SU-DHL-6 (cell line): ENCODE measurements around the gene RASAL1.

Experiments
- H2AFZ ChIP-seq: fragments of 200-600 bp; sonication (generic); 2 replicates; pipeline ENCODE4 v1.6.1; 2014; ENCODE audit warnings: low read depth, mild to moderate bottlenecking, moderate library complexity, mixed read lengths, antibody characterized with exemption, low read length; ENCODE audit not compliant: severe bottlenecking
- H3F3A ChIP-seq: fragments of 200-600 bp; shearing (Covaris generic); 2 replicates; pipeline ENCODE4 v1.6.0; 2016; ENCODE audit warnings: antibody characterized with exemption, mild to moderate bottlenecking; ENCODE audit not compliant: insufficient read depth
- H3K27ac ChIP-seq: fragments of 200-600 bp; sonication (generic); 2 replicates; pipeline ENCODE4 v1.5.1; 2016; ENCODE audit warnings: low read depth, mild to moderate bottlenecking, low read length, moderate library complexity, mixed read lengths
- H3K27me3 ChIP-seq: fragments of 200-600 bp; sonication (generic), shearing (Covaris generic); 2 replicates; pipeline ENCODE4 v1.6.0; 2014; ENCODE audit warnings: mild to moderate bottlenecking, low read length
- H3K36me3 ChIP-seq: fragments of 200-600 bp; sonication (generic); 2 replicates; pipeline ENCODE4 v1.6.1; 2014; ENCODE audit warnings: mild to moderate bottlenecking, low read length, mixed read lengths
- H3K4me2 ChIP-seq: fragments of 300-600, 200-600 bp; shearing (Covaris generic), sonication (generic); 2 replicates; pipeline ENCODE4 v1.6.0; 2014; ENCODE audit warnings: low read length, low read depth, mild to moderate bottlenecking; ENCODE audit not compliant: poor library complexity, severe bottlenecking
- H3K4me3 ChIP-seq: fragments of 200-600 bp; sonication (generic); 2 replicates; pipeline ENCODE4 v1.5.1; 2014; ENCODE audit warnings: antibody characterized with exemption, low read length, mild to moderate bottlenecking, mixed read lengths; ENCODE audit not compliant: insufficient read depth, poor library complexity, severe bottlenecking
- H3K79me2 ChIP-seq: fragments of 200-600 bp; sonication (generic); 2 replicates; pipeline ENCODE4 v1.6.1; 2014; ENCODE audit warnings: mild to moderate bottlenecking, low read length, moderate library complexity; ENCODE audit not compliant: insufficient read depth
- H3K9ac ChIP-seq: fragments of 200-600 bp; sonication (generic); 2 replicates; pipeline ENCODE4 v1.7.0; 2014; ENCODE audit warnings: mild to moderate bottlenecking, low read length
- H3K9me2 ChIP-seq: fragments of 200-600 bp; sonication (generic); replicated peaks from 2 replicates; pipeline ENCODE4 v1.6.1; 2014; ENCODE audit warnings: low read length; ENCODE audit not compliant: insufficient read depth
- H3K9me3 ChIP-seq: fragments of 200-600 bp; sonication (generic); 2 replicates; pipeline ENCODE4 v1.6.1; 2014; ENCODE audit warnings: low read length, mixed read lengths; ENCODE audit not compliant: insufficient read depth
- H4K20me1 ChIP-seq: fragments of 200-600 bp; sonication (generic); 2 replicates; pipeline ENCODE4 v1.6.1; 2014; ENCODE audit warnings: low read depth, mild to moderate bottlenecking, antibody characterized with exemption, low read length, moderate library complexity, mixed read lengths
- EZH2phosphoT487 ChIP-seq: fragments of 200-600 bp; sonication (generic), shearing (Covaris generic); conservative IDR thresholded peaks from 2 replicates; pipeline ENCODE4 v1.6.1; 2018; ENCODE audit warnings: mild to moderate bottlenecking, antibody characterized with exemption, low read length, moderate library complexity, mixed read lengths
- TF ChIP-seq, protein P1 (sequence below): fragments of 200-600 bp; sonication (generic); IDR thresholded peaks from one replicate; pipeline ENCODE4 v1.5.1; 2017; ENCODE audit warnings: antibody characterized with exemption, mild to moderate bottlenecking, low read length, moderate library complexity; ENCODE audit not compliant: insufficient read depth, poor library complexity, severe bottlenecking

The RASAL1 gene

DNA sequence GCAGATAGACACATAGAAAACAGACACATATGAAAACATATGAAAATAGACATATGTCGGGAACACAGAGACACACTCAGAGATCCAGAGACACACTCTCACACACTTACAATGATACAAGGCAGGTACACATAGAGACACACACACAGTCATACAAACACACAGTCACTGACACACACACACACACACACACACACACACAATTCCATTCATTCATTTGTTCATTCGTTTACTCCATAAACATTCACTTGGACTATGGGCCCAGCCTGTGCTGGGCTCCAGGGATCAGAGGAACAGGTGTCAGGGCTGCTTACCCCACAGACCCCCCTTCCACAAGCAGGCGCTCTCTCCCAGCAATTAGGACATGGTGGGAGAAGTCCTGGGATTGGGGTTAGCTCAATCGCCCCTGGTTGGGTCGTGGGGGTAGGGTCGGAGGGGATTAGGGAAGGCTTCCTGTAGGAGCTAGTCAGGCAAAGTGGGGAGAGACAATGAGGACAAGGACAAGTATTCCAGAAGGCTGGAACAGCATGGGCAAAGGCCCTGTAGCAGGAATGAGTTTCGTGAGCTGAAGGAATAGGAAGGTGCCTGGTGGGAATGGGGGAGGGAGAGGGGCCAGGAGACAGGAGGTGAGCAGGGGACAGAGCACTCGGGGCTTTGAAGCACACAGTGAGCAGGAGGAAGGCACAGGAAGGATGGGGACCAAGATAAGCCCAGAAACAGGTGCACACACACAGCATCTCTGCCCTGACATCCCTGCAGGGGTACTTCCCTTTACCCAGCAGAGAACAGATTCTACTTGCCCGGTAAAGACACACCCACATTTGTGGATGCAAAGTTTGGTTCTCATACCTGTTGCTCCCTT lies 6.5 kb downstream of the RASAL1 start:
- H3K27ac ChIP-seq: peak overlapping the region; percentile 87

DNA sequence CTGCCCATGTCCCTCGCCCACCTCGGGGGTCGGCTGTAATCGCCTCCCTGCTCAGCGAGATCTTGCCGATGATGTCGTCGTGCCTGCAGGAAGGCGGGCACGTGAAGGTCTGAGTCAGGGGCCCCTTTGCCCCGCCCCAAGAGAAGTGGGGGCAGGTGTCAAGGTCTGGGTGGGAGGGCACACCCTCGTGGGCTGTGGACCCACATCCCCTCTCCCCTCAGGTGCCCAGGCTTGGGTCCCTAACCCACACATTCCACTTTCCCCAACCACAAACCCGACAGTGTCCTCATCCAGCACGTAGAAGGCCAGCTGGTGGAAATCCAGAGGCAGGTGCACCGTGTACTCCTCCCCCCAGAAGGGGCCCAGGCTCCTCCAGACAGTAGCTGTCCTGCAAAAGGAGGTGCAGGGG lies 7.8 kb downstream of the RASAL1 start:
- Histone ChIP-seq H3K9me2 (no peaks in the 10 kb centered on the region), H3K79me2 (peaks cover 29% of the 10 kb centered on the region), H3K36me3 (peaks cover 32% of the 10 kb centered on the region), H2AFZ (no peak overlapping the region), H3K9ac (no peak overlapping the region), H3F3A (peaks cover 32% of the 10 kb centered on the region), H3K9me3 (no peaks in the 10 kb centered on the region), H3K4me2 (no peak overlapping the region), H3K27me3 (no peaks in the 10 kb centered on the region), H4K20me1 (peaks cover 4% of the 10 kb centered on the region; the same call in 1 of the 2 replicates), H3K27ac (no peak overlapping the region), H3K4me3 (no peak overlapping the region)
- TF ChIP-seq, protein P1, sequence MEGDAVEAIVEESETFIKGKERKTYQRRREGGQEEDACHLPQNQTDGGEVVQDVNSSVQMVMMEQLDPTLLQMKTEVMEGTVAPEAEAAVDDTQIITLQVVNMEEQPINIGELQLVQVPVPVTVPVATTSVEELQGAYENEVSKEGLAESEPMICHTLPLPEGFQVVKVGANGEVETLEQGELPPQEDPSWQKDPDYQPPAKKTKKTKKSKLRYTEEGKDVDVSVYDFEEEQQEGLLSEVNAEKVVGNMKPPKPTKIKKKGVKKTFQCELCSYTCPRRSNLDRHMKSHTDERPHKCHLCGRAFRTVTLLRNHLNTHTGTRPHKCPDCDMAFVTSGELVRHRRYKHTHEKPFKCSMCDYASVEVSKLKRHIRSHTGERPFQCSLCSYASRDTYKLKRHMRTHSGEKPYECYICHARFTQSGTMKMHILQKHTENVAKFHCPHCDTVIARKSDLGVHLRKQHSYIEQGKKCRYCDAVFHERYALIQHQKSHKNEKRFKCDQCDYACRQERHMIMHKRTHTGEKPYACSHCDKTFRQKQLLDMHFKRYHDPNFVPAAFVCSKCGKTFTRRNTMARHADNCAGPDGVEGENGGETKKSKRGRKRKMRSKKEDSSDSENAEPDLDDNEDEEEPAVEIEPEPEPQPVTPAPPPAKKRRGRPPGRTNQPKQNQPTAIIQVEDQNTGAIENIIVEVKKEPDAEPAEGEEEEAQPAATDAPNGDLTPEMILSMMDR: no peak

More for the DNA sequence above, 6.5 kb downstream of the RASAL1 start:
- H2AFZ ChIP-seq: no peak overlapping the region
- peak overlapping the region; percentile 66 for H3K4me2 ChIP-seq
- H3F3A ChIP-seq: peaks cover 28% of the 10 kb centered on the region
- peaks cover 41% of the 10 kb centered on the region for H3K79me2 ChIP-seq
- TF ChIP-seq, protein P1: no peak
- no peak for TF ChIP-seq EZH2phosphoT487
- no peaks in the 10 kb centered on the region for H3K9me3 ChIP-seq
- H3K9ac ChIP-seq: no peak overlapping the region
- no peak overlapping the region for H3K4me3 ChIP-seq
- H3K9me2 ChIP-seq: no peaks in the 10 kb centered on the region
- no peaks in the 10 kb centered on the region for H3K27me3 ChIP-seq
- H4K20me1 ChIP-seq: peaks cover 4% of the 10 kb centered on the region; the same call in 1 of the 2 replicates
- peaks cover 22% of the 10 kb centered on the region for H3K36me3 ChIP-seq

DNA sequence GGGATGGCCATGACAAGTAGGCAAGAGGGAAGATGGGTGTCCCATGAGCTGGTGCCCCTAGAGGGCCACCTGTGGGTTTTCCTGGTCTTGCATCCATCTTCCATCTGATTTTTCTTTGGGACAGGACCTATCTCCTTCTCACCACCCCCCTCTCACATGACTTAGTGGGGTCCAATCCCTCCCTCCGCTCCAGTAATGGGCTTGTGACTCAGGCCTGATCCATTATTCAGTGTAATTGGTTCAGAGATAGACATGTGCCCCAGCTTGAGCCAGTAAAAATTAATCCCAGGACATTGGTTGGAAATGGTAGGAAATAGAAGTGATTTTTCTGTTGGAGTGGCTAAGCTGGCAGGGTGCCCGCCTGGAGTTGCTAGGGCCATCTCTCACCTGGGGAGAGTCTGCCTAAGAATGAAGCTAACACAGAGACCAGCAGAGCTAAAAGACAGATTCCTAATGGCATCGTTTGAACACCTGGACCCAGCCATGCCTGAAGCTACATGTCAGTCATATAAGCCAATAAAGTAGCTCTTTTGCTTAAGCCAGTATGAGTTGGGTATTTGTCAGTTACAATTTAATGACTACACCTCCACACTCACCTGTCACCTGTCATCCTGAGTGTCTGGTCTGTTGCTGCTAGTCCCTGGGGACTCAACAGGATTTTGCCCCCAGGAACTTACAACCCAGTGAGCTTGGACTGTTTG lies 14.7 kb downstream of the RASAL1 start:
- Histone ChIP-seq H3K4me3 (no peak overlapping the region), H2AFZ (no peak overlapping the region), H3K27me3 (no peaks in the 10 kb centered on the region), H3K9me3 (no peaks in the 10 kb centered on the region), H3K9me2 (no peaks in the 10 kb centered on the region), H3K9ac (no peak overlapping the region), H3K27ac (peak overlapping the region; percentile 54), H3K4me2 (peak overlapping the region; percentile 23), H3F3A (peaks cover 12% of the 10 kb centered on the region), H3K36me3 (peaks cover 32% of the 10 kb centered on the region), H3K79me2 (no peaks in the 10 kb centered on the region), H4K20me1 (no peaks in the 10 kb centered on the region)
- TF ChIP-seq EZH2phosphoT487: no peak
